ENCODE data around the gene CCNQ.

DNA sequence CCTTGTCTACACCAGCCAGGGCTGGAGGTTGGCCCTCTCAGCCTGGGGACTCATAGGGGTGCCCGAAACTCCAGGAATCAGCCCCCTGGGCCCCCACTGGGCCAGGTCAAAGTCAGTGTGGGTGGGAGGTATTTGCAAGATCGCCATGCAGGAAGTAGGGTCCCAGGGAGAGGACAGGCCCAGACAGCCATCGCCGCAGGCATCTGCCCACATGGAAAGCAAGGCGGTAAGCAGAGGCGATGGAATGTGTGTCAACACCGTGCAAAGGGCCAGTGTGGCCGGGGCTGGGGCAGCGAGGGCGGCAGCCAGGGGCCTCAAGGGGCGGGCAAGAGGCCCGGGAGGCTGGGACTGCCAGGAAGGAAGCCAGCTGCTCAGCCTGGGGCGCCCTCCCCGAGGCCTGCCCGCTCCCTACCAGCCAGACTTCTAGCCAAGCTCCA is 28.8 kb upstream of the CCNQ start:
- TF ChIP-seq ATF3 (IDR thresholded peaks at IDR 0.05) = no peak
- TF ChIP-seq, protein P1, sequence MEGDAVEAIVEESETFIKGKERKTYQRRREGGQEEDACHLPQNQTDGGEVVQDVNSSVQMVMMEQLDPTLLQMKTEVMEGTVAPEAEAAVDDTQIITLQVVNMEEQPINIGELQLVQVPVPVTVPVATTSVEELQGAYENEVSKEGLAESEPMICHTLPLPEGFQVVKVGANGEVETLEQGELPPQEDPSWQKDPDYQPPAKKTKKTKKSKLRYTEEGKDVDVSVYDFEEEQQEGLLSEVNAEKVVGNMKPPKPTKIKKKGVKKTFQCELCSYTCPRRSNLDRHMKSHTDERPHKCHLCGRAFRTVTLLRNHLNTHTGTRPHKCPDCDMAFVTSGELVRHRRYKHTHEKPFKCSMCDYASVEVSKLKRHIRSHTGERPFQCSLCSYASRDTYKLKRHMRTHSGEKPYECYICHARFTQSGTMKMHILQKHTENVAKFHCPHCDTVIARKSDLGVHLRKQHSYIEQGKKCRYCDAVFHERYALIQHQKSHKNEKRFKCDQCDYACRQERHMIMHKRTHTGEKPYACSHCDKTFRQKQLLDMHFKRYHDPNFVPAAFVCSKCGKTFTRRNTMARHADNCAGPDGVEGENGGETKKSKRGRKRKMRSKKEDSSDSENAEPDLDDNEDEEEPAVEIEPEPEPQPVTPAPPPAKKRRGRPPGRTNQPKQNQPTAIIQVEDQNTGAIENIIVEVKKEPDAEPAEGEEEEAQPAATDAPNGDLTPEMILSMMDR (IDR thresholded peaks at IDR 0.05 in 2 of 3, conservative IDR thresholded peaks at IDR 0.05 in 1 of 3; ENCODE audit: borderline replicate concordance in 1 of 3, insufficient read depth in 1 of 3, low read depth in 2 of 3, low read length in 2 of 3) = no peak
- TF ChIP-seq POLR2AphosphoS5 (IDR thresholded peaks at IDR 0.05; ENCODE audit: low read depth, low read length) = no peak
- TF ChIP-seq EZH2phosphoT487 (IDR thresholded peaks at IDR 0.05; ENCODE audit: borderline replicate concordance) = no peak
- TF ChIP-seq JUND (IDR thresholded peaks at IDR 0.05) = no peak
- no peak for TF ChIP-seq EZH2 (IDR thresholded peaks at IDR 0.05)
- TF ChIP-seq RAD21 (IDR thresholded peaks at IDR 0.05; ENCODE audit: low read depth) = no peak
- TF ChIP-seq ZNF274 (IDR thresholded peaks at IDR 0.05; ENCODE audit: low read depth, low read length) = no peak
- no peak for TF ChIP-seq FOSL1 (IDR thresholded peaks at IDR 0.05; ENCODE audit: low read depth)
